Stimulated activated naive CD8-positive, alpha-beta T cell treated with anti-CD3 and anti-CD28 coated beads, Interleukin-15, Interleukin-2, amounts not matched to agents 100 ng/mL and 50 ng/mL, for 24 hours (primary cell): Measurements from ENCODE around the gene SOS1.
A peak's percentile ranks its signal among the peaks of the same experiment; 100 is the strongest.

Experiments
- H3K27ac Mint-ChIP-seq: one replicate; pipeline ENCODE4 v1.8.0; 2021; ENCODE audit warnings: mild to moderate bottlenecking, mixed read lengths
- H3K27me3 Mint-ChIP-seq: one replicate; pipeline ENCODE4 v1.8.0; 2021; ENCODE audit warnings: mixed read lengths
- H3K36me3 Mint-ChIP-seq: one replicate; pipeline ENCODE4 v1.8.0; 2021; ENCODE audit warnings: low read depth, mixed read lengths
- H3K4me1 Mint-ChIP-seq: one replicate; pipeline ENCODE4 v1.8.0; 2021; ENCODE audit warnings: low read depth, mixed read lengths
- H3K4me3 Mint-ChIP-seq: one replicate; pipeline ENCODE4 v1.8.0; 2021; ENCODE audit warnings: mild to moderate bottlenecking, mixed read lengths
- H3K9me3 Mint-ChIP-seq: one replicate; pipeline ENCODE4 v1.8.0; 2021; ENCODE audit warnings: mixed read lengths

SOS1 gene

GRCh38 chr2:38991899-38992298, 129.0 kb downstream of the SOS1 start:
- peaks cover 4% of the 10 kb centered on the region for H3K4me1 Mint-ChIP-seq
- peak overlapping the region; percentile 68 for H3K27ac Mint-ChIP-seq
- H3K36me3 Mint-ChIP-seq, result peaks cover 52% of the 10 kb centered on the region
- H3K27me3 Mint-ChIP-seq, result no peaks in the 10 kb centered on the region
- no peak overlapping the region for H3K4me3 Mint-ChIP-seq
- no peaks in the 10 kb centered on the region for H3K9me3 Mint-ChIP-seq

GRCh38 chr2:38988716-38989115, 132.1 kb downstream of the SOS1 start:
- no peak overlapping the region for H3K27ac Mint-ChIP-seq
- H3K27me3 Mint-ChIP-seq, result no peaks in the 10 kb centered on the region
- H3K36me3 Mint-ChIP-seq, result peaks cover 53% of the 10 kb centered on the region
- no peaks in the 10 kb centered on the region for H3K9me3 Mint-ChIP-seq
- H3K4me1 Mint-ChIP-seq, result peaks cover 4% of the 10 kb centered on the region
- no peak overlapping the region for H3K4me3 Mint-ChIP-seq

GRCh38 chr2:38982498-38982897, 138.4 kb downstream of the SOS1 start:
- H3K4me3 Mint-ChIP-seq, result no peak overlapping the region
- H3K4me1 Mint-ChIP-seq, result no peaks in the 10 kb centered on the region
- H3K36me3 Mint-ChIP-seq, result peaks cover 32% of the 10 kb centered on the region
- no peak overlapping the region for H3K27ac Mint-ChIP-seq
- H3K9me3 Mint-ChIP-seq, result no peaks in the 10 kb centered on the region
- no peaks in the 10 kb centered on the region for H3K27me3 Mint-ChIP-seq

- Mint-ChIP-seq H3K27me3 (no peaks in the 10 kb centered on the region), H3K27ac (no peak overlapping the region), H3K4me3 (no peak overlapping the region), H3K36me3 (peaks cover 28% of the 10 kb centered on the region), H3K4me1 (no peaks in the 10 kb centered on the region), H3K9me3 (no peaks in the 10 kb centered on the region)
Observed at GRCh38 chr2:38981670-38982357, 139.0 kb downstream of the SOS1 start.

GRCh38 chr2:38981003-38981669, 139.7 kb downstream of the SOS1 start:
- no peaks in the 10 kb centered on the region for H3K27me3 Mint-ChIP-seq
- no peak overlapping the region for H3K4me3 Mint-ChIP-seq
- H3K36me3 Mint-ChIP-seq, result peaks cover 27% of the 10 kb centered on the region
- H3K27ac Mint-ChIP-seq, result no peak overlapping the region
- H3K4me1 Mint-ChIP-seq, result no peaks in the 10 kb centered on the region
- H3K9me3 Mint-ChIP-seq, result no peaks in the 10 kb centered on the region

- H3K27ac Mint-ChIP-seq, result no peak overlapping the region
- no peak overlapping the region for H3K4me3 Mint-ChIP-seq
- no peaks in the 10 kb centered on the region for H3K4me1 Mint-ChIP-seq
- no peaks in the 10 kb centered on the region for H3K9me3 Mint-ChIP-seq
- peaks cover 8% of the 10 kb centered on the region for H3K36me3 Mint-ChIP-seq
- no peaks in the 10 kb centered on the region for H3K27me3 Mint-ChIP-seq
Observed at GRCh38 chr2:38978908-38979307, 141.9 kb downstream of the SOS1 start.

GRCh38 chr2:38978296-38978903, 142.5 kb downstream of the SOS1 start:
- Mint-ChIP-seq H3K27me3 (no peaks in the 10 kb centered on the region), H3K4me1 (no peaks in the 10 kb centered on the region), H3K27ac (no peak overlapping the region), H3K4me3 (no peak overlapping the region), H3K9me3 (no peaks in the 10 kb centered on the region), H3K36me3 (peaks cover 8% of the 10 kb centered on the region)

- Mint-ChIP-seq H3K36me3 (no peaks in the 10 kb centered on the region), H3K9me3 (no peaks in the 10 kb centered on the region), H3K4me3 (no peak overlapping the region), H3K4me1 (no peaks in the 10 kb centered on the region), H3K27me3 (no peaks in the 10 kb centered on the region), H3K27ac (no peak overlapping the region)
Observed at GRCh38 chr2:38977047-38977446, 143.8 kb downstream of the SOS1 start.

- Mint-ChIP-seq H3K27ac (no peak overlapping the region), H3K9me3 (no peaks in the 10 kb centered on the region), H3K4me3 (no peak overlapping the region), H3K4me1 (no peaks in the 10 kb centered on the region), H3K36me3 (no peaks in the 10 kb centered on the region), H3K27me3 (no peaks in the 10 kb centered on the region)
Observed at GRCh38 chr2:38975042-38975441, 145.8 kb downstream of the SOS1 start.

- Mint-ChIP-seq H3K27ac (no peak overlapping the region), H3K27me3 (no peaks in the 10 kb centered on the region), H3K4me3 (no peak overlapping the region), H3K9me3 (no peaks in the 10 kb centered on the region), H3K36me3 (no peaks in the 10 kb centered on the region), H3K4me1 (no peaks in the 10 kb centered on the region)
Observed at GRCh38 chr2:38973266-38973665, 147.6 kb downstream of the SOS1 start.

GRCh38 chr2:38971377-38971776, 149.5 kb downstream of the SOS1 start:
- Mint-ChIP-seq H3K27ac (no peak overlapping the region), H3K36me3 (no peaks in the 10 kb centered on the region), H3K27me3 (no peaks in the 10 kb centered on the region), H3K4me3 (no peak overlapping the region), H3K4me1 (no peaks in the 10 kb centered on the region), H3K9me3 (no peaks in the 10 kb centered on the region)

- H3K27me3 Mint-ChIP-seq, result no peaks in the 10 kb centered on the region
- no peak overlapping the region for H3K27ac Mint-ChIP-seq
- H3K4me1 Mint-ChIP-seq, result no peaks in the 10 kb centered on the region
- no peaks in the 10 kb centered on the region for H3K9me3 Mint-ChIP-seq
- H3K4me3 Mint-ChIP-seq, result no peak overlapping the region
- H3K36me3 Mint-ChIP-seq, result no peaks in the 10 kb centered on the region
Observed at GRCh38 chr2:38968021-38968420, 152.8 kb downstream of the SOS1 start.

GRCh38 chr2:38966678-38967077, 154.2 kb downstream of the SOS1 start:
- H3K4me3 Mint-ChIP-seq, result no peak overlapping the region
- H3K4me1 Mint-ChIP-seq, result no peaks in the 10 kb centered on the region
- H3K9me3 Mint-ChIP-seq, result no peaks in the 10 kb centered on the region
- H3K36me3 Mint-ChIP-seq, result no peaks in the 10 kb centered on the region
- H3K27me3 Mint-ChIP-seq, result peaks cover 8% of the 10 kb centered on the region
- H3K27ac Mint-ChIP-seq, result no peak overlapping the region

- peaks cover 15% of the 10 kb centered on the region for H3K27me3 Mint-ChIP-seq
- H3K9me3 Mint-ChIP-seq, result no peaks in the 10 kb centered on the region
- H3K4me3 Mint-ChIP-seq, result no peak overlapping the region
- no peaks in the 10 kb centered on the region for H3K36me3 Mint-ChIP-seq
- H3K4me1 Mint-ChIP-seq, result peaks cover 1% of the 10 kb centered on the region
- no peak overlapping the region for H3K27ac Mint-ChIP-seq
Observed at GRCh38 chr2:38966006-38966405, 154.8 kb downstream of the SOS1 start.

- H3K4me3 Mint-ChIP-seq, result peak overlapping the region; percentile 8
- no peaks in the 10 kb centered on the region for H3K9me3 Mint-ChIP-seq
- no peak overlapping the region for H3K27ac Mint-ChIP-seq
Observed at GRCh38 chr2:38960609-38961320, 160.1 kb downstream of the SOS1 start.

More at GRCh38 chr2:38960609-38961320, 160.1 kb downstream of the SOS1 start:
- Mint-ChIP-seq H3K4me1 (peaks cover 3% of the 10 kb centered on the region), H3K36me3 (no peaks in the 10 kb centered on the region), H3K27me3 (peaks cover 36% of the 10 kb centered on the region)
